ENCODE data around the gene SLU7.

SLU7 gene

DNA sequence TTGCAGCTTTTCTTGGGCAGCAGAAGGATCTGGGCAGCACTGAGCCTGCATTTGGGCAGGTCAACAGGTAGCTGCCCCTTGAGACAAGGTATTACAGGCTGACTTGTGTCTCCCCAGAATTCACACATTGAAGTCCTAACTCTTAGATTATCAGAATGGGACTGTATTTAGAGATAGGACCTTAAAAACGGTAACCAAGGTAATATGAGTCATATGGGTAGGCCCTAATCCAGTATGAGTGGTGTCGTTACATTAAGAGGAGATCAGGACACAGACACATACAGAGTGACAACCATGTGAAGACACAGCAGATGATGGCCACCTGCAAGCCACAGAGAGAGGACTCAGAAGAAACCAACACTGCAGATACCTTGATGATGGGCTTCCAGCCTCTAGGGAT lies 51.6 kb downstream of the SLU7 start:
- no peak for DNase-seq

DNA sequence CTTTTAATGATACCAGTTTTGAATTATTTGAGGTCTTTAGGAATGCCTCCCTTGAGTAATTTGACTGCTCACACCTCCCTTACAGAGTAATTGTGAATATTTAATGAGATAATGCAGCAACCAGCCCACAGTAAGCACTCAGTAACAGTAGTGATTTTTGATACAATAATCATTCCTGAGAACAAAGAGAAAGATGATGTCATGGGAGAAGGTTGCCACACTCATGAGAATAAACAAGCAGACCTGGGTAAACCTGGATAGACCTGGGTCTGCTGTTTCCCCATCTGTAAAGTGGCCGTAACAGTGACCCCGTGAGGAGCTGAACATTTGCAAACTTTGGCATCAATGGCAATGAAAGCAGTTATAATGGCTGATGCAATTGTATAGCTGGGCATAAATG lies 52.7 kb downstream of the SLU7 start:
- no peak for DNase-seq

DNA sequence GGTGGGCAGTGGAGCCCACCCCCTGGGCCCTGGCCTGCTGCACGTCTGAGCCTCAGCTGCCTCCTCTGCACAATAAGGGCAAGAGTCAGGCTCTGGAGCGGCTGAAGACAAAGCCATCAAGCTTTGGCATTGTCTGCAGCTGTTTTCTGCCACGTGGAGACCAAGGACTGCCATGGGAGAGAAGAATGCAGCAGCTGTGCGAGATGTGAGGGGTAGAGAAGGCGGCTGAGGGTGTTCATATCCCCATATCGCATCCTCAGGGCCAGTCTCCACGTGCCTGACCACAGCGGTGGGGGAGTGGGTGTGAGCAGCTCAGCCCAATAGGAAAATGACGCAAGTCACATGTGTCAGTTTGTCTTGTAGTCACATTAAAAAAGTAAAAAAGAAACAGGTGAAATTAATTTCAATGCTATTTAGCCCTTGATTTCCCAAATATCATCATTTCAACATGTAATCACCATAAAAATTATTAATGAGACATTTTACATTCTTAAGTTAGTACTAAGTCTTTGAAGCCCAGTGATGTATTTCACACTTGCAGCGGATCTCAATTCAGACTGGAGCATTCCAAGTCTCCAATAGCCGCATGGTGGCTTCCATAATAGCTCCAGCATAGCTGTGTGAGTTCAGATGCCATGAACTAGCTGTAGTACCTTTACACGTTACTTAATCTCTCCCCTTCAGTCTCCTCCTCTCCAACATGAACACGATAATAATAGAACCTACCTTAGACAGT lies 55.1 kb downstream of the SLU7 start:
- no peak for DNase-seq

DNA sequence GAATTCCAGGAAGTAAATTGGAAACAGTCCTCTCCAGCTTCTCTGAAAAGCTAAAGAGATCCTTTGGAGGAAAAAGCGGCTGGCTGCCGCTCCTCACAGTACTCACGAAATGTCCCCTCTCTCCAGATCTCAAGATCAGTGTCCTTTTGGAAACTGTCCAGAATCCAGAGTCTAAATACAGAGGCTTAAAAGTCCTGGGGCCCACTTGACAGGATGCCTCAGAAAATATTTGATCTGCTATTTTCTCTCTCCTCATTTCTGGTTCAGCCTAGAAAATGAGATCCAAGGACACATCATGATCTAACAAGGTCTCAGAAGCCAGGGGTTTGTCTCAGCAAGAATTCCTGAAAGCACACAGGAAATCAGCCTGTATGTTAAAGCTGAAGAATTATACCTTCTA lies 55.7 kb downstream of the SLU7 start:
- DNase-seq = peak in 1 of 51 donors; percentile 1

DNA sequence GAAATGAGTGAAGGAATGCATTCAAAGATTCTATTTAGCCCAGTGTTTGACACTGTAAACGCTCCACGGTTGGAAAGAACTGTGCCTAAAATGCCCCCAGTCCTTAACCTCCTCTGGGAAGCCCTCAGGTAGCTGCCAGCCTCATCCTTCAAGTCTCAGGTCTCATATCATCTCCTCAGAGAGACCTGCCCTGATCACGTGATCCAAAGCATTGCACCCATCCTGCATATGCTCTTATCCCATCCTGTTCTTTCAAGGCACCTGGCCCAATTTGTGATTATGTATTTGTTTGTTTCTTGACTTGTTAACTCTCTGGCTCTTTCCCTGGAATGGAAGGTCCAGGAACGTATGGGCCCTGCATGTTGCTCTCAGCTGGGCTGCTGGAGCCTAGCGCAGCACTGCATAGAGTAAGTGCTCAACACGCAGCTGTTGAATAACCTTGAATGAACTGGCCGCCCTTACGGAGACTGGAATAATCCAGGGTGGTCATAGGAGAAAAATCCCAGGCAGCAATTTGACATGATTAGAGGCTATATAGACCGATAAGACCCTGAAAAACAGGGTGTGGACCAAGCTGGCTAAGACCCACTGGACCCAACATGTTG lies 57.2 kb downstream of the SLU7 start:
- no peak for DNase-seq

DNA sequence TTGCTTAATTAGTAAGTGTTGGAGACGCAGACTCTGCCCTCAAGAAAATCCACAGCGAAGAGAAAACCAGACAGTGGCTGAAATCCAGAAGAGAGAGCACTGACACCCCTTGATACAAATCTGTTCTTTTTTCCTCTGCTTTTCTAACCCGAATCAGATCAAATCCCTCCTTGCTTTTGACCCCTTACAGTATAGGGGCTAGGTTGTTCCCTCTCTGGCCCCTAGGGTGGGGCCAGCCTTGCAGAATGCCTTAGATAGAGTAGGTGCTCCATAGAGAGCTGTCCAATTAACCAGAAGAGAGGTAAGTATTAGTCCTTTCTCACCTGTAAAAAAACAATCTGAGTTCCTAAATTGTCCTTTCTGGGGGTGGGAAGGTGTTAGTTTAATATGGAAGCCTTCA lies 58.6 kb downstream of the SLU7 start:
- DNase-seq = no peak

DNA sequence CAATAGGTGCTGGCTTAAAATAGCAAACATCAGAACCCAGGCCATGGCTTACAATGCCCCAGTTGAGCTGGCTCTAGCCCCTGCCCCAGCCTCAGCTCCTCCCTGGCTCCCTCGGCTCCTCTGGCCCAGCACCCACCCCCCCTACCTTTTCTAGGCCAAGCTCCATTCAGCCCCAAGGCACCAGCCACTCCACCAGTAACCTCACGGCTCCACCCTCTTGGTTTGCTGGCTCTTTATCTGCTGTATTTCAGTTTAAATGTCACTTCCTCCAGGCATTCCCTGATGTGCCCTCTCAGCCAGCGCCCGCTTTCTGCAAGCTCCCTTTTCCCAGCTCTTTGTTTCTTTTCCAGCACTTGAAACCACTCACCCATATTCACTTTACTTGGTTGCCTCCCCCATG lies 59.1 kb downstream of the SLU7 start:
- DNase-seq = no peak

DNA sequence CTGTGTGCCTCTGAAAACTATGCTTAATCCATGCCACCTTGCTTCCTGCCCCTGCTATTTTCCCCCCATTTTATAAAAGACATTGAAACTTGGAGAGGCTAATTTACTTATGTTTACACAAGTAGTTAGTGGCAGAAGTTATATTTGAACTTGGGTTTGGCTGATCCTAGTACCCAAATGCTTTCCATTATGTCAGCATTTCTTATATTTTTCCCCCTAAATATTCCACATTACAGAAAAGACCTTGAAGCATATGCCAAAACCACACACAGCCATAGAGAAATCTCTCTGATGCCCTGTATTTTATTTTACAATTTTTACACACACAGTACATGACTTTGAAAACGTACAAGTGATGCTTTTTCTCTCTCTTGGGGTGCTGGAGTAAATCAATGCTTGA lies 59.6 kb downstream of the SLU7 start:
- no peak for DNase-seq

DNA sequence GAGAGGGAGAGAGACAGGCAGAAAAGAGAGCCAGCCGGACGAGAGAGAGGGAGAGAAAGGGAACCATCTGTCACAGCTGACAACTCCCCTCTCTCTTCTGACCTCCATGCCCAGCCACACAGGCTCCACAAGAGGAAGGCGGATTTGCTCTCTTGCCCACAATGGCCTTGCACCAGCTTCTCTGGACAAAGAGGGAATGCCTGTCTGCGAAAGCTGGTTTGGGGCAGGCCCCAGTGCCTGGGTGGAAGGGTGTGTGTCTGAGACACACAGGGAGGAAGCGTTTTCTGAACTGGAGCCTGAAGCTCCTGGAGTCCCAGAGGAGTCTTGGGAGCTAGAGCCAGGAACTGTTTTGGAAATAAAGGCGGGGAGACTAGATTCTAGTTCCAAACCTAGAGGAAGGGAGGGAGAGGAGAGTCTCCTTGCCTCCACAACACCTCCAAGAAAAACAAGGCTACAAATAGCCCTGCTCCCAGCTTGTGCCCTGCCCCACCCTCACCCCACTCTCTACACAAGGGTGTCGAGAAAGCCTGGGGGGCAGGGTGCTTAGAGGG lies 60.9 kb downstream of the SLU7 start:
- DNase-seq = peak in 10 of 51 donors; percentile 2 to 32 (median 14)

DNA sequence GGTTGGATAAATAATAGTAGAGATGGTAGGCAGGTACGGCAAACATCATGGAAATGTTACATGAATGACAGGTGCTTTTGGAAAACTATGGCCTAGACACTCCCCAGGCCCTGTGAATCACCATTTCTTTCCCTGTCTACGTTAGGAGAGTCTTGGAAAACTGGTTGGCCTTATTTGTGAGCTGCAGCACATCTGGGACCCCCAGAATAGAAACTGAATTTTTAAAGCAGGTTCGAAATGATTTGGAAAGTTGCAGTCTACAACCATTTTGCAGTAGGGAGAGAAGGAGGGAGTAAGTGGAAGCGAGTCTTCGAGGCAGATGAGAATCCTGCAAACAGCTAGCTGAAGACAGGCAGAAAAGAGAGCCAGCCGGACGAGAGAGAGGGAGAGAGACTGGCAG lies 61.5 kb downstream of the SLU7 start:
- DNase-seq = no peak

DNA sequence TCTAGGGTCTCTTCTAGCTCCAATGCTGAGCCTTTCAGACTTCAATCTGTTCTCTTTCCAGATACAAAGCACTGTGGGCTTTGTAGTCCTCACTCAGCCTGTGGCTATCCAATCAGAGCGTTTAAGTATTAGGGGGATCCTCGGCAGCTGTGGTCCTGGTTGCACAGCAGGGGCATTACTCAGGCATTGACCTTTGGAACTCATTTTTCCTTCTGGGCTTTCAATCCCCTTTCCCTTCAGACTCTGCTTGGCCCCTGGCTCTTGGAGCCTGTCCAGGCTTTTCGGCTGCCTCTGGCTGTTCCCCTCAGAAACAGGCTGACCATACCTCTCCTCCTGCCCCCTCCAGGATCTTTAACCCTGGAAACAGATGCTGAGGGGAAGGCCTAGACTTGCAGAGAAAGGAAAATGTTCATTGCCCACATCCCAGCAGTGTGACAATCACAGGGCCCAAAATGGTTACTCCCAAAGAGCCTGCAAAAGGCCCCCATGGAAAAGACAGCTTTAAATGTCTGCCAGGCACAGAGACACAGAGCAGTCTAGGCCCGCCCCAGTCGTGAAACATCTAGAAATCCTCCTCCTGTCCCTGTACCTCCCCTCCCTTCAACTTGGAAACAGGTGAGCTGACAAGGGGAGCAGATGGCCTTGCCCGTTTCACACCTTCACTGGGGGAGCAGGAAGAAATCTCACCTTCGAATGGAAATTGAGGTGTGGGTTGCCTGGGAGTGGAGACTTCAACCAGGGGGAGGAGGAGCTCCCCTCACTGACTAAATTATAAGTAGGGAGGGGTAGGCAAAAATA lies 62.1 kb downstream of the SLU7 start:
- no peak for DNase-seq

DNA sequence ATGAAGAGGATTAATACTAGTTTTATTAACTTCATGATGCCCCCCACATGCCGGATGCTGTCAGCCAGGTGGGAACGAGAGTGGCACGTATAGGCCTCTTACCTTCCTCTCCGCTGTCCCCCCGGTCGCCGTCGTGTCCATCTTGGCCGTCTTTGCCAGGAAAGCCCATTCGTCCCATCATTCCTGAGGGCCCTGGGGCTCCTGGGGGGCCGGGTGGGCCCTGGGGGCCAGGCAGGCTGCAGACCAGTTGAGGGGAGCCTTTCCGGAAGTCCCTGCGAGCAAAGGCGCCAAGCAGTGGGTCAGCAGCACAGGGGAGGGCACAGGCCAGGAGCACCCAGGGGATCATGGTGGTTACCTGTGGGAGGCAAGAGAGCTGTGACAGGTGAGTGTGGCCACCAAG lies 64.2 kb downstream of the SLU7 start:
- DNase-seq = no peak

DNA sequence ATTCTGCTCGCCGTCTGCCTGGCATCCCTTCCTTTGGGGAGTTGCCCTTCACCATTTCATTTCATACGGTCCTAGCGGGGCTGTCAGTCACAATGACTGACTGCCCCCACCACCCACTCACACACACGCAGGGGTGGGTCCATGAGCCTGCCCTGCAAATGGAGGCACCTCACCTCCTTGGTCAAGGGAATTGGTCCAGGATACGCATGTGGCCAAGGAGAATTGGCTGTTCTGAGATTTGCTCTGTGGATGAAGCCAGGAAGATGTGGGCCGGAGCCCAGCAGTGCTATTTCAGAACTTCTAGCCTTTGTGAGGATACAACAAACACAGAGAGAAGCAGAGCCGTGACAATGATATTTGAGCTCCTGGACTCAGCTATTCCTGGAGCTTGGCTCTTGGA lies 65.5 kb downstream of the SLU7 start:
- DNase-seq = peak in 31 of 51 donors; percentile 7 to 72 (median 25)

DNA sequence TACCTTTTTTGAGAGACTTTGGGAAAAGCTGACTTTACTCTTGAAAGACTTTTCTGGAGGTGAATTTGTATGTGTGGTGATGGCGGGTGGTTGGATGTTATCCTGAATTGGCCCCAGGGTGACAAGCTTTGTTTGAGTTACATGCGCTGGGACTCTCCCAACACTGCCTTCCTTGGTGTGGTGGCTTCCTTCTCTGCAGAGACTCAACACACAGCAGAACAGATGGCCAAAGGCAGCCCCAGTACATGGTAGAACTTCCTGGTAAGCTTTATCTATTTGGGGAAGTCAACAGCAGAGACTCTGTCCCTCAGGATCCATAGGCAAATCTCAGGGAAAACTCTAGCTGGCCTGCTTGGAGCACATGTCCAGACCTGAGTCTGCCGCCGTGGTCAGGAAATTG lies 66.6 kb downstream of the SLU7 start:
- no peak for DNase-seq
